HCT116 (cell line): ENCODE data around the gene ZNF524. TPM values are rescaled to one million over a fixed set of nuclear protein-coding genes. Genes with fewer than 3 reads are reported as not detected.

Source experiments
- ATAC-seq: fragments of 200-7000 bp; cut with Tn5 transposase; 2 replicates; pipeline ENCODE4 v1.9.1; 2020; ENCODE audit warnings: mild to moderate bottlenecking, moderate library complexity
- BruUV-seq: library from RNA; stranded (reverse); fragments of 400-500 nt; replicated peaks from 2 replicates; lab custom pipeline; 2021; lab: Mats Ljungman, UMichigan
- CTCF ChIA-PET: fragments of 300-600 bp; sonication (Branson Sonifier 250); formaldehyde crosslinking; loops from one replicate; lab custom pipeline; 2021; ENCODE audit warnings: antibody characterized with exemption; lab: Charles Lee
- POLR2A ChIA-PET: fragments of 300-600, 350-600 bp; sonication (Branson Sonifier 250); formaldehyde crosslinking; loops from one replicate; lab custom pipeline; 2021; ENCODE audit warnings: antibody characterized with exemption; lab: Charles Lee
- RAD21 ChIA-PET, 2 experiments: fragments of 300-600 bp; sonication (Branson Sonifier 250); formaldehyde crosslinking; loops; one replicate each; lab custom pipeline; 2023; ENCODE audit warnings: low total read pairs in 2 of 2; ENCODE audit not compliant: uncharacterized antibody in 2 of 2, unreplicated experiment in 2 of 2, low non-redundant PET in 1 of 2; lab: Charles Lee
- DNase-seq: peaks from one replicate; pipeline ENCODE4 v3.0.0-alpha.2; 2010; ENCODE audit warnings: low read depth, low spot score
- H2AFZ ChIP-seq: fragments of 200-600 bp; shearing (Covaris generic), sonication (generic); 2 replicates; pipeline ENCODE4 v1.6.1; 2017; ENCODE audit warnings: low read depth, mixed run types, mixed read lengths, antibody characterized with exemption, low read length; ENCODE audit not compliant: poor library complexity, severe bottlenecking
- H3K27ac ChIP-seq: 2 replicates; pipeline ENCODE4 v1.5.1; 2012; ENCODE audit warnings: low read depth, low read length
- H3K27me3 ChIP-seq: fragments of 200-600 bp; sonication (generic); 2 replicates; pipeline ENCODE4 v1.6.1; 2016; ENCODE audit warnings: mixed run types, low read length, mixed read lengths; ENCODE audit not compliant: insufficient read depth
- H3K36me3 ChIP-seq, 2 experiments: fragments of 200-500 bp in 1 of 2; fragments of 200-600 bp in 1 of 2; sonication (Bioruptor generic) in 1 of 2; sonication (generic) in 1 of 2; 2 replicates each; pipeline versions ENCODE4 v1.5.1 to v1.6.1; 2014 to 2016; ENCODE audit warnings: low read length in 2 of 2, inconsistent platforms in 1 of 2, mixed read lengths in 1 of 2, mixed run types in 1 of 2; ENCODE audit not compliant: insufficient read depth in 2 of 2, control insufficient read depth in 1 of 2
- H3K4me1 ChIP-seq, 2 experiments: fragments of 200-600 bp in 1 of 2; sonication (generic) in 1 of 2; 2 replicates each; pipeline versions ENCODE4 v1.5.1 to v1.6.1; 2012 to 2017; ENCODE audit warnings: low read length in 2 of 2, inconsistent platforms in 1 of 2, mild to moderate bottlenecking in 1 of 2, mixed read lengths in 1 of 2, mixed run types in 1 of 2, moderate library complexity in 1 of 2; ENCODE audit not compliant: insufficient read depth in 2 of 2, control insufficient read depth in 1 of 2
- H3K4me2 ChIP-seq: fragments of 200-600 bp; sonication (generic); 2 replicates; pipeline ENCODE4 v1.6.1; 2017; ENCODE audit warnings: mixed run types, low read length, mixed read lengths
- H3K4me3 ChIP-seq, 2 experiments: fragments of 200-600 bp in 1 of 2; sonication (generic) in 1 of 2; replicated peaks in 1 of 2; 2 replicates each; pipeline ENCODE4 v1.5.1; 2011 to 2016; ENCODE audit warnings: low read length in 2 of 2, control low read depth in 1 of 2, low read depth in 1 of 2, mild to moderate bottlenecking in 1 of 2, mixed read lengths in 1 of 2, mixed run types in 1 of 2
- H3K79me2 ChIP-seq: fragments of 200-600 bp; sonication (generic); 2 replicates; pipeline ENCODE4 v1.6.1; 2017; ENCODE audit warnings: mild to moderate bottlenecking, mixed run types, low read length, moderate library complexity, mixed read lengths; ENCODE audit not compliant: insufficient read depth
- H3K9ac ChIP-seq: fragments of 200-600 bp; sonication (generic); 2 replicates; pipeline ENCODE4 v1.6.1; 2016; ENCODE audit warnings: low read length, mixed read lengths
- H3K9me2 ChIP-seq: fragments of 200-600 bp; sonication (generic), shearing (Covaris generic); 2 replicates; pipeline ENCODE4 v1.6.1; 2017; ENCODE audit warnings: mixed run types, mild to moderate bottlenecking, moderate library complexity; ENCODE audit not compliant: insufficient read depth
- H3K9me3 ChIP-seq, 2 experiments: fragments of 200-500 bp in 1 of 2; fragments of 200-600 bp in 1 of 2; sonication (Bioruptor generic) in 1 of 2; sonication (generic) in 1 of 2; 2 replicates each; pipeline ENCODE4 v1.6.1; 2014 to 2017; ENCODE audit warnings: low read length in 2 of 2, mixed read lengths in 2 of 2, inconsistent platforms in 1 of 2, low read depth in 1 of 2, mild to moderate bottlenecking in 1 of 2, mixed run types in 1 of 2, moderate library complexity in 1 of 2; ENCODE audit not compliant: control insufficient read depth in 1 of 2, insufficient read depth in 1 of 2
- H4K20me1 ChIP-seq: fragments of 200-600 bp; sonication (generic), shearing (Covaris generic); 2 replicates; pipeline ENCODE4 v1.6.1; 2017; ENCODE audit warnings: mixed run types, mild to moderate bottlenecking, moderate library complexity; ENCODE audit not compliant: insufficient read depth
- CEBPB ChIP-seq: IDR thresholded peaks from 2 replicates; pipeline ENCODE4 v1.6.1; 2012; ENCODE audit warnings: low read depth
- JUND ChIP-seq: IDR thresholded peaks from 2 replicates; pipeline ENCODE4 v1.6.1; 2012
- POLR2AphosphoS5 ChIP-seq: IDR thresholded peaks from 2 replicates; pipeline ENCODE4 v1.6.1; 2011; ENCODE audit warnings: mild to moderate bottlenecking, low read depth, low read length, moderate library complexity
- RAD21 ChIP-seq: IDR thresholded peaks from 2 replicates; pipeline ENCODE4 v1.6.1; 2012; ENCODE audit warnings: low read depth, mild to moderate bottlenecking
- SIN3A ChIP-seq: IDR thresholded peaks from 2 replicates; pipeline ENCODE4 v1.6.1; 2012; ENCODE audit warnings: low read depth
- SRF ChIP-seq: IDR thresholded peaks from 2 replicates; pipeline ENCODE4 v1.6.1; 2012; ENCODE audit warnings: low read depth
- intact Hi-C: fragments of 100-400 bp; cut with micrococcal nuclease; formaldehyde crosslinking; loops from 2 replicates; pipeline ENCODE4 v1.10.0; 2022
- total RNA-seq: library from RNA; stranded (reverse); gene quantifications from one replicate; pipeline ENCODE4 v1.2.1, GENCODE V29; 2021; ENCODE audit not compliant: unreplicated experiment
- TF ChIP-seq, protein P1 (sequence below), 3 experiments: fragments of 200-600 bp in 1 of 3; sonication (generic) in 1 of 3; IDR thresholded peaks in 2 of 3; conservative IDR thresholded peaks in 1 of 3; 2 replicates each; pipeline ENCODE4 v1.5.1; 2012 to 2017; ENCODE audit warnings: low read depth in 2 of 3, low read length in 2 of 3, antibody characterized with exemption in 1 of 3, borderline replicate concordance in 1 of 3, control low read depth in 1 of 3, mild to moderate bottlenecking in 1 of 3, mixed read lengths in 1 of 3, mixed run types in 1 of 3, moderate library complexity in 1 of 3; ENCODE audit not compliant: insufficient read depth in 1 of 3

ZNF524 gene
- total RNA-seq, 1 experiment from 2014 or later: 17.2 TPM

GRCh38 chr19:55599842-55600661 lies at the start of gene ZNF524 (continued):
- TF ChIP-seq CEBPB (no peak), RAD21 (no peak), SIN3A (0 out of 2 replicates have a peak, but pooled peaks have one; percentile 34), SRF (no peak; the same call in 1 of the 2 replicates)
- TF ChIP-seq, protein P1, sequence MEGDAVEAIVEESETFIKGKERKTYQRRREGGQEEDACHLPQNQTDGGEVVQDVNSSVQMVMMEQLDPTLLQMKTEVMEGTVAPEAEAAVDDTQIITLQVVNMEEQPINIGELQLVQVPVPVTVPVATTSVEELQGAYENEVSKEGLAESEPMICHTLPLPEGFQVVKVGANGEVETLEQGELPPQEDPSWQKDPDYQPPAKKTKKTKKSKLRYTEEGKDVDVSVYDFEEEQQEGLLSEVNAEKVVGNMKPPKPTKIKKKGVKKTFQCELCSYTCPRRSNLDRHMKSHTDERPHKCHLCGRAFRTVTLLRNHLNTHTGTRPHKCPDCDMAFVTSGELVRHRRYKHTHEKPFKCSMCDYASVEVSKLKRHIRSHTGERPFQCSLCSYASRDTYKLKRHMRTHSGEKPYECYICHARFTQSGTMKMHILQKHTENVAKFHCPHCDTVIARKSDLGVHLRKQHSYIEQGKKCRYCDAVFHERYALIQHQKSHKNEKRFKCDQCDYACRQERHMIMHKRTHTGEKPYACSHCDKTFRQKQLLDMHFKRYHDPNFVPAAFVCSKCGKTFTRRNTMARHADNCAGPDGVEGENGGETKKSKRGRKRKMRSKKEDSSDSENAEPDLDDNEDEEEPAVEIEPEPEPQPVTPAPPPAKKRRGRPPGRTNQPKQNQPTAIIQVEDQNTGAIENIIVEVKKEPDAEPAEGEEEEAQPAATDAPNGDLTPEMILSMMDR (IDR thresholded peaks at IDR 0.05 in 2 of 3, conservative IDR thresholded peaks at IDR 0.05 in 1 of 3; ENCODE audit: borderline replicate concordance in 1 of 3, insufficient read depth in 1 of 3, low read depth in 2 of 3, low read length in 2 of 3): no peak

GRCh38 chr19:55550321-55550650 lies 49.8 kb upstream of the ZNF524 start:
- ChIA-PET CTCF (interaction anchor here (1.2 to 1.3 kb wide), 2 partner anchors 56 to 83 kb away, joined by 3 to 8 read pairs; partner anchors contain the start of gene ZNF865), POLR2A (interaction anchor here (1.5 to 2.1 kb wide), 2 partner anchors 49 to 83 kb away, joined by 3 to 9 read pairs; partner anchors contain the start of gene FIZ1), RAD21 (no interaction called here)
- no peaks in the 10 kb centered on the region for H3K79me2 ChIP-seq
- H4K20me1 ChIP-seq: no peaks in the 10 kb centered on the region
- peaks cover 44 to 75% of the 10 kb centered on the region in 2 experiments for H3K4me1 ChIP-seq
- H3K27me3 ChIP-seq: no peaks in the 10 kb centered on the region
- H3K4me3 ChIP-seq: peak overlapping the region; percentile 44 to 59
- no TSS peak for BruUV-seq
- H3K27ac ChIP-seq: peak overlapping the region; percentile 91
- DNase-seq (no peak), ATAC-seq (peak; percentile 3)
- no peaks in the 10 kb centered on the region for H3K9me2 ChIP-seq
- no peaks in the 10 kb centered on the region for H3K9me3 ChIP-seq
- no peak for TF ChIP-seq POLR2AphosphoS5
- TF ChIP-seq JUND: 0 out of 2 replicates have a peak, but pooled peaks have one; percentile 7
- intact Hi-C loops: no loop called here
- peak overlapping the region; percentile 74 for H2AFZ ChIP-seq
- peak overlapping the region; percentile 67 for H3K9ac ChIP-seq
- H3K36me3 ChIP-seq: no peaks in the 10 kb centered on the region
- peak overlapping the region; percentile 86 for H3K4me2 ChIP-seq
